IMR-90 (cell line): ENCODE measurements around the gene PLCB4. TPM values are rescaled to one million over a fixed set of nuclear protein-coding genes. Genes with fewer than 3 reads are reported as not detected.

Source experiments
- ATAC-seq: fragments of 200-7000 bp; cut with Tn5 transposase; 2 replicates; pipeline ENCODE4 v1.9.1; 2020; ENCODE audit warnings: low read depth, mild to moderate bottlenecking, moderate library complexity
- BruUV-seq: library from RNA; stranded (reverse); fragments of 400-500 nt; replicated peaks from 2 replicates; lab custom pipeline; 2021; lab: Mats Ljungman, UMichigan
- CTCF ChIA-PET: fragments of 300-600 bp; formaldehyde crosslinking; extraction: SDS; loops from one replicate; lab custom pipeline; 2021; ENCODE audit warnings: antibody characterized with exemption; lab: Yijun Ruan, JAX
- POLR2A ChIA-PET: fragments of 300-600 bp; sonication (Branson Sonifier 250); formaldehyde crosslinking; loops from one replicate; lab custom pipeline; 2022; ENCODE audit warnings: antibody characterized with exemption; ENCODE audit not compliant: unreplicated experiment; lab: Charles Lee
- DNase-seq: peaks from one replicate; pipeline ENCODE4 v3.0.0; 2013
- H2AFZ ChIP-seq: replicated peaks from 2 replicates; pipeline ENCODE3; 2013; ENCODE audit warnings: low read length, mild to moderate bottlenecking; ENCODE audit not compliant: poor library complexity
- H2AK5ac ChIP-seq: 2 replicates; pipeline ENCODE4 v1.6.1; 2013; ENCODE audit warnings: low read depth, low read length, inconsistent platforms
- H2AK9ac ChIP-seq: replicated peaks from 2 replicates; pipeline ENCODE3; 2013; ENCODE audit warnings: mild to moderate bottlenecking, low read depth, low read length, moderate library complexity; ENCODE audit not compliant: poor library complexity
- H2BK120ac ChIP-seq: 2 replicates; pipeline ENCODE4 v1.6.1; 2013; ENCODE audit warnings: low read depth, low read length, inconsistent platforms
- H2BK15ac ChIP-seq: 3 replicates; pipeline ENCODE4 v1.6.1; 2013; ENCODE audit warnings: low read depth, low read length, inconsistent platforms
- H2BK20ac ChIP-seq: 2 replicates; pipeline ENCODE4 v1.6.1; 2013; ENCODE audit warnings: low read depth, mild to moderate bottlenecking, inconsistent platforms, low read length, moderate library complexity
- H2BK5ac ChIP-seq: 2 replicates; pipeline ENCODE4 v1.6.1; 2013; ENCODE audit warnings: mild to moderate bottlenecking, low read depth, low read length, inconsistent platforms; ENCODE audit not compliant: poor library complexity, severe bottlenecking
- H3K14ac ChIP-seq: replicated peaks from 2 replicates; pipeline ENCODE4 v1.6.1; 2013; ENCODE audit warnings: low read depth, low read length, inconsistent platforms
- H3K18ac ChIP-seq: 2 replicates; pipeline ENCODE4 v1.6.1; 2013; ENCODE audit warnings: low read depth, low read length, control low read depth
- H3K23ac ChIP-seq: 2 replicates; pipeline ENCODE4 v1.6.1; 2013; ENCODE audit warnings: low read depth, low read length, inconsistent platforms
- H3K27ac ChIP-seq: 2 replicates; pipeline ENCODE4 v1.5.1; 2013; ENCODE audit warnings: mild to moderate bottlenecking, control low read depth, low read length; ENCODE audit not compliant: insufficient read depth
- H3K27me3 ChIP-seq: 2 replicates; pipeline ENCODE4 v1.6.1; 2013; ENCODE audit warnings: low read length; ENCODE audit not compliant: control insufficient read depth, insufficient read depth
- H3K36me3 ChIP-seq: 2 replicates; pipeline ENCODE4 v1.6.1; 2013; ENCODE audit warnings: low read length, mixed read lengths; ENCODE audit not compliant: control insufficient read depth, insufficient read depth
- H3K4ac ChIP-seq: 2 replicates; pipeline ENCODE4 v1.6.1; 2013; ENCODE audit warnings: low read depth, low read length, inconsistent platforms
- H3K4me1 ChIP-seq: 2 replicates; pipeline ENCODE4 v1.6.1; 2013; ENCODE audit warnings: low read length, mixed read lengths; ENCODE audit not compliant: control insufficient read depth, insufficient read depth
- H3K4me2 ChIP-seq: 2 replicates; pipeline ENCODE4 v1.6.1; 2013; ENCODE audit warnings: low read depth, mild to moderate bottlenecking, control low read depth, low read length, moderate library complexity
- H3K4me3 ChIP-seq: 2 replicates; pipeline ENCODE4 v1.5.1; 2013; ENCODE audit warnings: low read depth, mild to moderate bottlenecking, control low read depth, low read length, moderate library complexity; ENCODE audit not compliant: insufficient read depth
- H3K56ac ChIP-seq: 2 replicates; pipeline ENCODE4 v1.6.1; 2013; ENCODE audit warnings: low read length, inconsistent platforms; ENCODE audit not compliant: insufficient read depth; ENCODE audit errors: extremely low read depth
- H3K79me1 ChIP-seq, 2 experiments: 2 replicates each; pipeline ENCODE4 v1.6.1; 2013; ENCODE audit warnings: low read length in 2 of 2, inconsistent platforms in 1 of 2, low read depth in 1 of 2
- H3K9ac ChIP-seq: 2 replicates; pipeline ENCODE4 v1.6.1; 2013; ENCODE audit warnings: low read depth, low read length, control low read depth
- H3K9me1 ChIP-seq: 2 replicates; pipeline ENCODE4 v1.6.1; 2013; ENCODE audit warnings: low read length, inconsistent platforms; ENCODE audit not compliant: insufficient read depth
- H3K9me3 ChIP-seq: 2 replicates; pipeline ENCODE4 v1.6.1; 2013; ENCODE audit warnings: low read length; ENCODE audit not compliant: control insufficient read depth, insufficient read depth
- H4K20me1 ChIP-seq: 2 replicates; pipeline ENCODE4 v1.6.1; 2013; ENCODE audit warnings: low read length, inconsistent platforms; ENCODE audit not compliant: insufficient read depth
- H4K5ac ChIP-seq: 2 replicates; pipeline ENCODE4 v1.6.1; 2013; ENCODE audit warnings: mild to moderate bottlenecking, low read depth, low read length, control low read depth
- H4K8ac ChIP-seq, 2 experiments: 2 replicates each; pipeline ENCODE4 v1.6.1; 2013; ENCODE audit warnings: low read depth in 2 of 2, low read length in 2 of 2, control low read depth in 1 of 2, inconsistent platforms in 1 of 2
- H4K91ac ChIP-seq: 2 replicates; pipeline ENCODE4 v1.6.1; 2013; ENCODE audit warnings: low read depth, low read length, inconsistent platforms; ENCODE audit not compliant: insufficient read depth
- BHLHE40 ChIP-seq: fragments of 150-350 bp; IDR thresholded peaks from 2 replicates; pipeline ENCODE4 v1.6.1; 2016; ENCODE audit warnings: mild to moderate bottlenecking, low read depth, low read length
- CEBPB ChIP-seq: IDR thresholded peaks from 2 replicates; pipeline ENCODE4 v1.6.1; 2012; ENCODE audit warnings: low read depth, low read length, improper control_type of control experiment
- CHD1 ChIP-seq: IDR thresholded peaks from 2 replicates; pipeline ENCODE4 v1.6.1; 2012; ENCODE audit warnings: low read depth, low read length, improper control_type of control experiment
- CTCF ChIP-seq: conservative IDR thresholded peaks from 2 replicates; pipeline ENCODE4 v1.5.1; 2012; ENCODE audit warnings: mild to moderate bottlenecking, low read depth, low read length, improper control_type of control experiment
- ELK1 ChIP-seq: fragments of 150-350 bp; IDR thresholded peaks from 2 replicates; pipeline ENCODE4 v1.6.1; 2016; ENCODE audit warnings: low read depth, mild to moderate bottlenecking, low read length, moderate library complexity, borderline replicate concordance
- FOS ChIP-seq: fragments of 150-350 bp; IDR thresholded peaks from 2 replicates; pipeline ENCODE4 v1.6.1; 2016; ENCODE audit warnings: low read depth, low read length
- MAZ ChIP-seq: IDR thresholded peaks from 2 replicates; pipeline ENCODE4 v1.6.1; 2012; ENCODE audit warnings: low read depth, mild to moderate bottlenecking, low read length, improper control_type of control experiment, moderate library complexity, borderline replicate concordance
- MXI1 ChIP-seq: IDR thresholded peaks from 2 replicates; pipeline ENCODE4 v1.6.1; 2012; ENCODE audit warnings: low read depth, mild to moderate bottlenecking, low read length, moderate library complexity, borderline replicate concordance
- NFE2L2 ChIP-seq: fragments of 150-350 bp; IDR thresholded peaks from 2 replicates; pipeline ENCODE4 v1.6.1; 2016; ENCODE audit warnings: low read depth, mild to moderate bottlenecking, low read length
- POLR2A ChIP-seq: IDR thresholded peaks from 2 replicates; pipeline ENCODE4 v1.6.1; 2012; ENCODE audit warnings: mild to moderate bottlenecking, low read depth, low read length
- RAD21 ChIP-seq: IDR thresholded peaks from 2 replicates; pipeline ENCODE4 v1.6.1; 2012; ENCODE audit warnings: low read length, improper control_type of control experiment
- RCOR1 ChIP-seq: IDR thresholded peaks from 2 replicates; pipeline ENCODE4 v1.6.1; 2012; ENCODE audit warnings: mild to moderate bottlenecking, low read length, improper control_type of control experiment; ENCODE audit not compliant: insufficient replicate concordance
- RFX5 ChIP-seq: IDR thresholded peaks from 2 replicates; pipeline ENCODE4 v1.8.0; 2012; ENCODE audit warnings: low read depth, mild to moderate bottlenecking, low read length, moderate library complexity
- SMC3 ChIP-seq: fragments of 150-350 bp; IDR thresholded peaks from 2 replicates; pipeline ENCODE4 v1.6.1; 2016; ENCODE audit warnings: low read depth, mild to moderate bottlenecking, antibody characterized with exemption, low read length, moderate library complexity
- USF2 ChIP-seq: fragments of 150-350 bp; IDR thresholded peaks from 2 replicates; pipeline ENCODE4 v1.6.1; 2017; ENCODE audit warnings: mild to moderate bottlenecking, antibody characterized with exemption, low read length, low read depth
- dilution Hi-C: fragments of 300-500 bp; cut with HindIII; formaldehyde crosslinking; loops from one replicate; pipeline ENCODE4 v1.14.3; 2018; ENCODE audit warnings: low sequenced_read_pairs; ENCODE audit not compliant: unreplicated experiment
- in situ Hi-C: fragments of 300-500 bp; cut with MboI; formaldehyde crosslinking; loops from 3 replicates; pipeline ENCODE4 v1.14.3; 2019; ENCODE audit warnings: low sequenced_read_pairs, inconsistent platforms, mixed read lengths
- intact Hi-C: fragments of 100-400 bp; cut with micrococcal nuclease; formaldehyde crosslinking; loops from 2 replicates; pipeline ENCODE4 v1.10.0; 2022
- polyA plus RNA-seq, 3 experiments: library from polyadenylated mRNA; depleted of rRNA; stranded (reverse); fragments of >200 nt; gene quantifications; 2 replicates each; pipeline ENCODE4 v1.2.3, GENCODE V29; 2012; ENCODE audit warnings: low replicate concordance in 1 of 3
- total RNA-seq: library from RNA; depleted of rRNA; stranded (reverse); fragments of >200 nt; gene quantifications from 2 replicates; pipeline ENCODE4 v1.2.3, GENCODE V29; 2012

PLCB4 gene
- total and polyA plus RNA-seq, 2 of the 4 experiments (the other 2 are of a cell fraction), result 12.5 to 24.0 TPM

GRCh38 chr20:9141921-9142320 is 73.0 kb downstream of the PLCB4 start:
- Histone ChIP-seq H3K9ac (no peak overlapping the region), H3K4me2 (no peak overlapping the region), H2AK5ac (no peak overlapping the region), H3K79me1 (peaks cover 42 to 70% of the 10 kb centered on the region in 2 experiments), H4K5ac (no peak overlapping the region), H2BK15ac (no peak overlapping the region), H3K9me1 (peaks cover 4% of the 10 kb centered on the region; the same call in 1 of the 2 replicates), H3K14ac (no peak overlapping the region), H2AK9ac (no peak overlapping the region), H2BK120ac (no peak overlapping the region), H3K23ac (no peak overlapping the region), H4K20me1 (peaks cover 23% of the 10 kb centered on the region; the same call in 1 of the 2 replicates), H3K4me1 (peaks cover 3% of the 10 kb centered on the region; the same call in 1 of the 2 replicates), H3K9me3 (peaks cover 3% of the 10 kb centered on the region; the same call in 1 of the 2 replicates), H3K4me3 (no peak overlapping the region), H4K8ac (no peak overlapping the region), H2AFZ (no peak overlapping the region), H2BK5ac (no peak overlapping the region), H2BK20ac (no peak overlapping the region), H4K91ac (no peak overlapping the region), H3K4ac (no peak overlapping the region), H3K27ac (no peak overlapping the region), H3K27me3 (no peaks in the 10 kb centered on the region), H3K18ac (no peak overlapping the region), H3K36me3 (no peaks in the 10 kb centered on the region), H3K56ac (no peak overlapping the region)
- ChIA-PET CTCF (no interaction called here), POLR2A (no interaction called here)
- ATAC-seq (no peak), DNase-seq (no peak)
- intact Hi-C loops, result no loop called here
- in situ Hi-C loops, result no loop called here
- TF ChIP-seq POLR2A (no peak), ELK1 (no peak), RAD21 (no peak), CEBPB (no peak), BHLHE40 (no peak), RFX5 (no peak), CTCF (no peak), USF2 (no peak), CHD1 (no peak), MAZ (no peak), RCOR1 (no peak), SMC3 (no peak), MXI1 (no peak), FOS (no peak), NFE2L2 (no peak)
- BruUV-seq, result no TSS peak
- dilution Hi-C loops, result no loop called here
